NCI-H526 treated with DMSO at 0.1 percent for 48 hours (cell line): ENCODE data around the gene SUMO1.
"Not testable (repeated sequence)": the region's sequence is repeated elsewhere in the genome, so short reads cannot be mapped to it uniquely, and the experiment has no call there.

Experiments used
- DNase-seq: peaks from one replicate; lab custom pipeline; 2025; lab: John Stamatoyannopoulos, UW

The SUMO1 gene

DNA sequence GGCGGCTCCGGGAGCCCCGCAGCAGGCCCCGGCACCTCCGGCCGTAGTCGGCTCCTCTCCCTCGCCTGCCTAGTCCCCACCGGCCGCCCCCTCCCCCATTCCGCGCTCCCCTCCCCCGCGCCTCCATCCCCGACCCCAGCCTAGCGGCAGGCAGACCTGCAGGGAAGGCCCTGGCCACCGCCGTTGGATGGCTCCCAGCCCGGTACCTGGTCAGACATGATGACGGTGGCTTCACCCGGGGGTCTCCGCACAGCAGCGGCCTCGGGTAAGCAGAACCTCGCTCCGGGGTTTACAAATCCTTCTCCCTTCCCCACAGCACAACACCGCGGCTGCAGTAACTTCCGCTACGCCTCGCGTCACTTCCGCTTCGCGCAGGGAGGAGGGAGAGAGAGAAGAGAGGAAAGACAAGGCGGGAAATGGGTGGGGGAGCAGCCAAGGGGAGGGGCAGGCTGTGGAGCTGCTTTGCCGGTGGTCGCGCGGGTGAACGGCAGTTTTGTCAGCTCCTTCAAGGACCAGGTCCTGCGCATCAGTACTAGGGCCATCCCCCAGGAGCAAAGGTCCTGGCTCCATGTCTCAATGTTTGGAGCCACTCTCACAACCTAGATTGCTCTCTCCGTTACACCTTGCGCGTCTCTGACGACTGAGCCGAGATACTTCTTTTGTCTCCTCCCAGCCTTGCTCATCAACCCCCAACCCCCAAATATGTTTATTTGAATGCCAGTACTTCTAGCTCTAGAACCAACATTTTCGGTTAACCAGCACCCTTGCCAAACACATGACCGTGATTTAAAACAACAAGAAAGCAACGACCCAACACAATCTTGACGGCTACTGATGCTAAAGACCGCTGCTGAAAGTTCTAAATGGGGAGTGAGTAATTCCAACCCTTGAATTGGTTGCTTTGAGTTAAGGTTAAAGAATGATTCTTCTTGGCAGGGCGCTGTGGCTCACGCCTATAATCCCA, at the start of gene SUMO1:
TSS of gene SUMO1 (minus strand) at position 364 of the 964 bp plus-strand sequence. CDS start at position 218, 146 bp downstream.
- DNase-seq = peak; percentile 85

DNA sequence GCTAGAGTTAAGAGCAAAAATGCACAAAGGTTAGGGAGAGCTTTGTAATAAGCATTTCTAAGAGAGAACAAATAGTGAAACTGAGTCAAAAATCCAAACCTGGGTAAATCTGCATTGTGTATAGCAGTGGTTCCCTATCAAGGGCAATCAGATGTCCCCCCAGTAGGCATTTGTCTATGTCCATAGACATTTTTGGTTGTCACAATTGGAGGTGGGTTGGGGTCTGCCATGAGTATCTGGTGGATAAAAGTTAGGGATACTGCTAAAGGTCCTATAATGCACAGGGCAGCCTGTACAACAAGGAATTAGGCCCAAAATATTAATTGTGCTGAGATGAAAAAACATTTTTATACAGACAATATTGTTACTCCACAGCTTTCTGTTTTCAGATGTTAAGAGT, 48.2 kb upstream of the SUMO1 start:
- no peak for DNase-seq

DNA sequence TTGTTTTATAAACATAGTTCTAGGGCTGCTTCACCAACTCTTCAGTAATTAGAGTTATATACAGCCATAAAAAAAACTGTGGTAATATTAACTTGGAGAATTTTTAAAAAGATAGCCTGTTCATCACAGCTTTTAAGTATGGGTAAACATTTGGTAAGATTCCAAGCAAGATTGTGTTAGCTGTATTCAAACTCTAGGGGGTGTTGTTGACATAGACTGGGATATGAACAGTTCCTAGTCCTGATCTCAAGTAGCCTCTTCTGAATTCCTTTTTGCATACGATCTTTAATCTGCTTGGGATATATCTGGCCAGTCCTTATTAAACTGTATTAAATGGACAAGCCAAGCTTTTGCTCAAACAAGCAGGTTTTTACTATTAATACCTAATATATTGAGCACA, 40.5 kb upstream of the SUMO1 start:
- no peak for DNase-seq

DNA sequence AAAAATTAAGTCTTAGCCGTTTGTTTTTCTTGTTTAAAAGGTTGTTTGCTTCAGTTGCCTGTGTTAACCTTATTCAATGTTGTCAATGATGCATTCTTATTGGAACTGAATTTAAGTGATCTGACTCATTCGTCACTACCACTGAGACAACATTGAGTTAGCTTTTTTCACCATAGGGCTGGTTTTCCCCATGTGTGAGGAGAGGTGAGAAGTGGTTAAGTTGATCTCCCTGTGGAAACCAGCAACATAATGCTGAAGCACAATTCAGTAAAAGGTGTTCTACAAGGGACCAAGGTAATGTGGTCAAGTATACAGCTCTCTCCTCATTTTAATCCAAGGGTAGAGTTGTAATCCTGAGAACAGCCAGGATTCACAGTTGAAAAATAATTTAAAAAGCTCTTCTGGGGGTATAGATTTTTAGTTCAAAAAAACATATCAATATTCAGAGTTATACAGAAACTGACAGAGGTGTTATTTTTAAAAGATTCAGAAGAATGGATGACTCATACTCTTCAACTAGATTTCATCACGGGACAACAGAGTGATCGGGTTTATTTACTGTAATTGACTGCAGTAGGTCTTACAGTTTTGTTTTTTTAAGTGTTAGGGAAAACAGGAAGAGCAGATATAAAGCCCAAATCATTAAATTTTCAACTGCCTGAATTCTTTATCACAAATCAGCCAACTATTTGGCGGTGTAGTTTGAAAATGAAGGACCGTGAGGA, 39.8 kb upstream of the SUMO1 start:
- no peak for DNase-seq

DNA sequence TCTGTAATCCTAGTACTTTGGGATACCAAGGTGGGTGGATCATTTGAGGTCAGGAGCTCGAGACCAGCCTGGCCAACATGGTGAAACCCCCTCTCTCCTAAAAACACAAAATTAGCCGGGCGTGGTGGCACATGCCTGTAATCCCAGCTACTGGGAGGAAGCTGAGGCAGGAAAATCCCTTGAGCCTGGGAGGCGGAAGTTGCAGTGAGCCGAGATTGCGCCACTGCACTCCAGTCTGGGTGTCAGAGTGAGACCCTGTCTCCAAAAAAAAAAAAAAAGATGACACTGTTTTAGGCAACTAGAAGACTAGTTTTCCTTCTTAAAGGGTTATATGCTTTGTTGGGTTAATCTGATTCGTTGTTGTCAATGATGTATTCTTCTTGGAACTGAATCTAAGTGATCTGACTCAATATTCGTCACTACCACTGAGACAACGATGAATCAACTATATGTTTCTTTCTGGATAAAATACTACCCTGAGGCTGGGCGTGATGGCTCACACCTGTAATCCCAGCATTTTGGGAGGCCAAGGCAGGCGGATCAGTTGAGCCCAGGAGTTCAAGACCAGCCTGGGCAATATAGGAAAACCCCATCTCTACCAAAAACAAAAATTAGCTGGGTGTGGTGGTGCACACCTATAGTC, 37.8 kb upstream of the SUMO1 start:
- DNase-seq = not testable (repeated sequence)

DNA sequence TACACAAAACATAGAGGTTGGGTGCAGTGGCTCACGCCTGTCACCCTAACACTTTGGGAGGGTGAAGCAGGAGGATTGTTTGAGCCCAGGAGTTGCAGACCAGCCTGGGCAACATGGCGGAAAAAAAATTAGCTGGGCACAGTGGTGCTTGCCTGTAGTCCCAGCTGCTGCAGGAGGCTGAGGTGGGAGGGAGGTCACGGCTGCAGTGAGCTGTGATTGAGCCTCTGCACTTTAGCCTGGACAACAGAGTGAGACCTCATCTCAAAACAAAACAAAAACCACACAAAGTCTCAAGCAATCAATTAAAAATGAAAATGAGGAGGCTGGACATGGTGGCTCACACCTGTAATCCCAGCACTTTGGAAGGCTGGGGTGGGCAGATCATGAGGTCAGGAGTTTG, 32.1 kb upstream of the SUMO1 start:
- no peak for DNase-seq

DNA sequence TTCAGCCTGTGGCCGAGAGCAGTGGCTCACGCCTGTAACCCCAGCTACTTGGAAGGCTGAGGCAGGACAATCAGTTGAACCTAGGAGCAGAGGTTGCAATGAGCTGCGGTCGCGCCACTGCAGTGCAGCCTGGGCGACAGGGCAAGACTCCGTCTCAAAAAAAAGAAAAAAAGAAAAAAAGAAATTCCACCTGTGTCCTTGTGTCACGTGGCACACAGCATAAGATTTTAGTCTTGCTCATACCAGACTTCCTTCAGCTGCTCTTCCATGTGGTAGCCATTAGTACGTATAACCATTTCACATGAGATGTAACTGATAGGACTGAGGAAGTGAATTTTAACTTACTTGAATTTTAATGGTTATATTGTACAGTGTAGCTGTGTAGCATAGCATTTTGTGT, 31.2 kb upstream of the SUMO1 start:
- no peak for DNase-seq

DNA sequence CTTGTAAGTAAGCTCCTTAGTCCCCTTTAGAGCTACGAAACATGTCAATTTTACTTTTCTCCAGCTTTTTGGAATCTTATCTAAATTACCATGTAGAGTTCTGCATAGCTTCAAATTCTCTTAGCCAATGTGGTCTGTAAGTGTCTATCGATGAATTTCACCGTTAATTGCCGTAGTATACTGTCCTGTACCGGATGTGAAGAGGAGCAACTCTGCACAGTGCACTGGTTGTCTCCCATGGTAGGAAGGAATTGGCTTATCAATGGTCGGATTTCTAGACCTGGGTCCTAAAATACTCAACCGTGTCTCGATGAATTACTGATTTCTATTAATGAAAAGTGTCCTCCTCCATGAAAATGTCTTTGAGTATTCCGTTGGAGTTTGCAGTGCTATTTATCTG, 29.1 kb upstream of the SUMO1 start:
- no peak for DNase-seq

DNA sequence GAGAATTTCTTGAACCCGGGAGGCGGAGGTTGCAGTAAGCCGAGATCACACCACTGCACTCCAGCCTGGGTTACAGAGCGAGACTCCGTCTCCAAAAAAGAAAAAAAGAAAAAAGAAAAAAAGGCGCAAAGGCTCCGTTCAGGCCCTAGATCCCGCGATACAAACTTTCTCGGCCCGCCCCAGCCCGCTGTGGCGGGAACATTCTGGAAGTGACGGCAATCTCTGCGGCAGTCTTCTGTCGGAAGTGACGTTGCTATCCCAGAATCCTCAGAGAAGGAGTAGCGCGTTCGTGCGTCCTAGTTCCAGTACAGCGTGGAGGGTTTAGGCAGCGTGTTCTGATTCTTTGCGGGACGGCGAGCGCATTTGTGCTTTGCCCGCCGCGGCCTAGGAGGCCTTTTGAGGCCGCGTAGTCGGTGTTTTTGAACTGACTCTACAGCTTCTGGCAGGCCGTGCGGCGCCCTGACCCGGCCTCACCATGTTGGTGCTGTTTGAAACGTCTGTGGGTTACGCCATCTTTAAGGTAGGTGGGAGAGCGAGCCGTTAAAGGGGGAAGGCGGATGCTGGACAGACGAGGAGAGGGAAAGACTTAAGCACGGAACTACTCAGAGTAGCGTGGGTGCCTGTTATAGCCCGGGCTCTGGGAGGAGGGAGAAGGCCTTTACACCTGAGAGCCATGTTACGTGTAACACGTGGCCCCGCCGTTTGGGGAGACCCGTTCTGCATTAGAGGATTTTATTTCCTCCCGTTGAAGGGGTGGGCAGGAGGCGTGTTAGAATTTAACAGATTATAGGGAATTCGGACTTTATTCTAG, 27.3 kb upstream of the SUMO1 start, which contains the start of gene NOP58:
TSS of gene NOP58 (plus strand) at position 297 of the 811 bp plus-strand sequence. CDS start at position 476, 179 bp downstream.
- peak; percentile 93 for DNase-seq

DNA sequence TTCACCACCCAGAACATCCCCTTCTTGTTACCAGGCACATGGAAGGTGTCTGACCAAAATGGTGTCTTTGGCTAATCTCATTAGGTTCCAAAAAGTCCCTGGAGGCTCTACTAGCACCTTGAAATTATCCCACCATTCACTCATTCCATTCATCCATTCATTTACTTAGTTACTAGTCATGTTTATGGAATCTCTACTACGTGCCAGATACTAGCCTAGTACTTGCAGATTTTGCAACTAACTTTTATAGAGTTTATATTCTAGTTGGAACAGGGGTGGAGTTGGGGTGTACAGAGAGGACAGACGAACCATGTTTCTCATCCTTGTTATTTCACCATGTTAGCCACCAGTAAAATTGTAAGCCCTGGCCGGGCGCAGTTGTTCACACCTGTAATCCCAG, 23.1 kb upstream of the SUMO1 start:
- DNase-seq = no peak

DNA sequence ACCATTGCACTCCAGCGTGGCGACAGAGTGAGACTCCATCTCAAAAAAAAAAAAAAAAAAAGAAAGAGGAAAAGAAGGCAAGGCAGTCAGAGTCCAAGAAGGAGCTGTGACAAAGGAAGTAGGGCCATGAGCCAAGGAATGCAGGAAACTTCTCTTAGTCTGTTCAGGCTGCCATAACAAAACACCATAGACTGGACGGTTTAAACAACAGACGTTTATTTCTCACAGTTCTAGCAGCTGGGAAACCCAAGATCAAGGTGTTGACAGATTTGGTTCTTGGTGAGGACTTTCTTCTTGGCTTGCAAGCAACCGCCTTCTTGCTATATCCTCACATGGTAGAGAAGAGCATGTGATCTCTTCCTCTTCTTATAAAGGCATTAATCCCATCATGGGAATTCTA, 13.1 kb upstream of the SUMO1 start:
- DNase-seq = no peak

DNA sequence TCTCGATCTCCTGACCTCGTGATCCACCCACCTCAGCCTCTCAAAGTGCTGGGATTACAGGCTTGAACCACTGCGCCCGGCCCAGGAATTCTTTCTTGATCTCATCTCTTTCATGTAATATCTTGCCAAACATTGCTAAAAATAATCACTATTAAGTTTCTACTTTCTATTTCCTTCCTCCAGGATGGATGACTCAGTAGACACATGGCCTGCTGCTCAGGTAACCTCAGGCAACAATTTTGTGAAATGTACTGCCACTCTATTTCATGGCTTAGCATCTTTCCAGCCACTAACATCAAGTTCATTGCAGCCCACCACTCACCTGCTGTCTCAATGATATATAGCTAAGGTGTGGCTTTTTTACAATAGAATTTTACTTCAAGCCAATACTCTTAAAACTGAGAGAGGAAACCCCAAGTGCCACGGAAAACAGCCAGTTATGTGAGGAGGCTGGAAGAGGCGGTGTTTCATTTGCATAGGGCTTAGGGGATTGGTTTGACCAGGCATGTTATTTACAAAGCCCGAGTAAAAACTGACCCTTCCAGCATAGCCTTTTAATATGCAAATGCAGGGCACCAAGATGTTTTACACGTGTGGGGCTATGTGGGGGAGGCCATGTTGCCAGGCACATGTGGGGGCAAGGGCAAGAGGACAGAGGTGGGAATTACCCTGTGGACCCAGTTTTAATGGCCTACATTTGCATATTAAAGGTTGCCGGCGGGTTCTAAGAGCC, 11.3 kb upstream of the SUMO1 start:
- no peak for DNase-seq

DNA sequence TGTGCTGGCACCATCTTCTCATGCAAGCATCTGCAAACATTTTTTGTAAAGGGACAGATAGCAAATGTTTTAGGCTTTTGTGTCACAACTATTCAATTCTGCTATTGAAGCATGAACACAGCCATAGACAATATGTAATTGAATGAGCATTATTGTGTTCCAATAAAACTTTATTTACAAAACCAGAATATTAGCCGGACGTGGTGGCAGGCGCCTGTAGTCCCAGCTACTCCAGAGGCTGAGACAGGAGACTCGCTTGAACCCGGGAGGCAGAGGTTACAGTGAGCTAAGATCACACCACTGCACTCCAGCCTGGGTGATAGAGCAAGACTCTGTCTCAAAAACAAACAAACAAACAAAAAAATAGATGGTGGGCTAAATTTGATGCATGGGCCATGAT, 9.3 kb upstream of the SUMO1 start:
- DNase-seq = not testable (repeated sequence)

DNA sequence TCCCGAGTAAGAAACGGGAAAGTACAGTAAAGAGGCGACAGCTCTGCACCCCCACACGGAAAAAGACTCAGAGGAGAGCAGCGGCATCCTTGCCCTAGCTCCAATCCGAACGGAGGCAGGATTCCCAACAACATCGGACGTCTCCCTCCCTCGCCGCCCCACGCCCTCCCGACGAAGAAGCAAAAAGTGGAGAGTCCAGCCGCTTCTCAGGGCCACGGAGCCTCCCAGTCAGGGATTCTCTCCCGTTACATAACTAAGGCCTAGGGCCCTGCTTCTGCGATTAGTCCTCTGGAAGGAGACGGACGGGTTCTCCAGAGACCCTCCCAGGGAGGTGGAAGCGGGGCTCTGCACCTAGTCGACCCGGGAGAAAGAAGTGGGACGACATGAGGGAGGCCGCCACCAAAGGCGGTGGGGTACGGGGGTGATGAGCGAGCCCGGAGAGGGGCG, 587 bp downstream of the SUMO1 start:
- DNase-seq = no peak

DNA sequence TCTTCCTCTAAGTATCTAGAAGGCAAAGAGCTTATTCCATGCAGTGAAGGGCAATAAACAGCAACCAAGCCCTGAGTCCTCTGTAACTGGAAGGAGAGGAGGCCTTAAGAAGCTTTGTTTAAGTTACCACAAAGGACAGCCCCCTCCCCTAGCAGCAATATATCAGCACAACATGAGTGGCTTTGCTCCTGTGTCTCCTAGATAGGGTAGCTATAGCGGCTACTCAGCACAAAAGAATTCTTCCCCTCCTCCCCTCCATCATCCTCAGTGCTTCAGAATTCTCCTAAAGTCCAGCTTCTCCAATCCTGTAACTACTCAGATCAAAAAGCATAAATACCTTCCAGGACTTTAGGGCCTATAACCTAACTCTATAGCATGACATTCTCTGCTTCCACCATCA, 16.5 kb downstream of the SUMO1 start:
- no peak for DNase-seq

DNA sequence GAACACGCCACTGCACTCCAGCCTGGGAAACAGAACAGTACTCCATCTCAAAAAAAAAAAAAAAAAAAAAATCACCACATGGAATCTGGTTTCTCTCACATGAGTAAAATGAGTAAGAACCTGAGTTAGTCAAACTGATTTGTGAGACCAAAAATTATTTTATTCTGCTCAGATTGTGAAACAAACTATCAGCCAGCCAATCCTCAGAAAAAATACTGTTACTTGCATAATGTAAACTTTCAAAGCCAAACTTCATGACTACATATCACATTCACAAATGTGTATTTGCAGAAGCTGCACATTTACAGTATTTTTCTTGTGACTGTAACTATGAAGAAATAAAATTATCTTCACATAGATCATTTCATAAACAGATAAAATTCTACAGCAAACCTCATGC, 23.2 kb downstream of the SUMO1 start:
- DNase-seq = no peak

DNA sequence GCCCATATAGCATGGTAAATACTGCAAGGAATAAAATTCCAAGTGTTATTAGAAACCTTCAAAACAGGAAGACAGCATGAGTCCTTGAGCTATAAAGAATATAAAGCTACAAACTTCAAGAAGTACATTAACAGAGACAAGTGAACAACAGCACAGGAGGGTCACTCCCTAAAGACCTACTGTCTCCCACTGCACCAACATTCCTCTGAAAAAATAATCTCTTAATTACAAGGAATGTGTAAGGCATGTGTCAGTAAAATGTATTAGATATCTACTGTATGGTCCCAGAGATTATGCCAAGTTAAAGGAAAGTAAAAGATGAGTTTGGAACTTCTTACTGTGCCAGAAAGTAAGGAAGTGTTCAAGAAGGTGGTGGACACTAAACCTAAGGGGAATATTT, 29.9 kb downstream of the SUMO1 start:
- DNase-seq = no peak

DNA sequence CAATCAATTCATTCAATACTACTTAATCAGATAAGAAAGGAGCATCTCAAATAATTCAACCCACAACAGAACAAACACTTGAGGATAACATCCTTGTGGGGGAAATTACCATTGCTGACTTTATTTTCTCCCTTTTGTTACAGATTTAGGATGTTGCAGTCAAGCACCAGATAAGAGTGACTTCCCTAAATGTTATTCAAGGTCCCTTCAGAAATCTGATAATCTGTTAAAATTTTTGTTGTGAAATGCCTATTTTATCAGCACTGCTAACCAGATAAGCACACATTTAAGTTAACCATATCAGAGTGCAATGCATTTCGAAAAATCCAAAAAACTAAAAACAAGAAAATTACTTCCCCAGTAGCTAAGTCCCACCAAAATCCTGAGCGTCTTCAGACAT, 33.5 kb downstream of the SUMO1 start:
- DNase-seq = no peak

DNA sequence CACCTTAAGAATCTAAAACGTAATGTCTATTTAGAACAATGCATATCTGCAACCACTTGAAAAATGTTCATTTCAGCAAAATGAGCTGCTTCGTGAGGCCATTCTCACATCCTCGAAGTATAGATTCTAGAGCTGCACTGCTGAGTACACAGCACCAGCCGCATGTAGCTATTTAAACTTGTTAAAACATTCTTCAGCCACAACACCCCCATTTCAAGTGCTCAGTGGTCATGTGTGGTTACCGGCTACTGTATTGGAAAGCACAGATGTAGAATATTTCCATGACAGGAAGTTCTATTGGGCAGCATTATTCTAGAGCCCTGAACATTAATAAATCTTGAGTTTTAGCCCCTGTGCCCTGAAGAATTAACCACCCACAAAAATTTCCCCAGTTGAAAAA, 35.0 kb downstream of the SUMO1 start:
- no peak for DNase-seq

DNA sequence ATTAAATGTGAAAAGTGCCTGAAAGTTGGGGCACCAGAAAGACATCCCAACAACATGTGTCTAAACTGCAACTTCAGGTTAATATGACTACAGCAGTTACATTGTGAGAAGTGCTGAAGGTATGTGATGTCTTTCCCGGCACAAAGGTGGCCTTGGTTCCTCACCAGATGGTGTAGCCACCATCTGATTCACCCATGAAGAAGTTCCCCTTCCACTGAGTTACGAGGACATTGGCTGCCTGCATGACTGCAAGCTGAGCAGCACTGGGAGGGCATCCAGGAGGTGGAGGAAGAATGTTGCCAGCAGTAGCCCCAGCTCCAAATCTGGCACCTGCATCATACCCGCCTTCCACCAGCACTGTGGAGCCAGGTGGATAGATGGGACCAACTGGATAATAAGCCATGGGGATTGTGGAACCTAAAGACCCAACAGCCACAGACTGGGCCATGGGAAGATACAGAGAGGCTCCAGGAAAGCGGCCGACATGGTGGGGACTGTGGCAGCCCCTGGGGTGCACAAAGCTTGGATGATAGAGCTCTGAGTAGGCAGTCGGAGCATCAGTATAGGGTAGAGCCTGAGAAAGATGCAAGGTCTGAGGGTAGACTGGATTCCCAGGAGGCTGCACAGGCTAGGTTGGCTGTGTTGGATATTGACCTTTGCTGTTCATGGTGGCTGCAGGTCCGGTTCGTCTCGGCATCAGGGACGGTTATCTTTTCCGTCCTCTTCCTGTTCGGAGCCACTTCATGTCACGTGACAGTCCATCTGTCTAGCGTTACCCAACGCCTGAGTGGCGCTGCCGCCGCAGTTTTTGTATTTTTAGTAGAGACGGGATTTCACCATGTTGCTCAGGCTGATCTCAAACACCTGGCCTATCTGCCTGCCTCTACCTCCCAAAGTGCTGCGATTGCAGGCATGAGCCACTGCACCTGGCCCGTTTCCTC, 36.9 kb downstream of the SUMO1 start:
- DNase-seq = no peak
